Calu3 (cell line): Measurements from ENCODE around the gene COL24A1. TPM values are rescaled to one million over a fixed set of nuclear protein-coding genes. Genes with fewer than 3 reads are reported as not detected.
A peak's percentile ranks its signal among the peaks of the same experiment; 100 is the strongest.

ENCODE experiments used
- BruUV-seq: library from RNA; stranded (reverse); fragments of 400-500 nt; replicated peaks from 2 replicates; lab custom pipeline; 2021; lab: Mats Ljungman, UMichigan
- CTCF ChIA-PET: fragments of 300-600 bp; sonication (Branson Sonifier 250); formaldehyde crosslinking; loops from one replicate; lab custom pipeline; 2022; ENCODE audit warnings: antibody characterized with exemption; lab: Charles Lee
- DNase-seq: peaks from one replicate; pipeline ENCODE4 v3.0.0; 2022
- H3K27ac Mint-ChIP-seq: one replicate; pipeline ENCODE4 v1.8.0; 2022; ENCODE audit warnings: mixed read lengths; ENCODE audit not compliant: unreplicated experiment
- H3K27me3 Mint-ChIP-seq: one replicate; pipeline ENCODE4 v1.8.0; 2022; ENCODE audit warnings: mixed read lengths; ENCODE audit not compliant: unreplicated experiment
- H3K36me3 Mint-ChIP-seq: one replicate; pipeline ENCODE4 v1.8.0; 2022; ENCODE audit warnings: mild to moderate bottlenecking, moderate library complexity, mixed read lengths; ENCODE audit not compliant: insufficient read depth, unreplicated experiment
- H3K4me1 Mint-ChIP-seq: one replicate; pipeline ENCODE4 v1.8.0; 2022; ENCODE audit warnings: mild to moderate bottlenecking, low read depth, mixed read lengths; ENCODE audit not compliant: unreplicated experiment
- H3K4me3 Mint-ChIP-seq: one replicate; pipeline ENCODE4 v1.8.0; 2022; ENCODE audit warnings: mild to moderate bottlenecking, low read depth, moderate library complexity, mixed read lengths; ENCODE audit not compliant: unreplicated experiment
- H3K9me3 Mint-ChIP-seq: one replicate; pipeline ENCODE4 v1.8.0; 2022; ENCODE audit warnings: low read depth, mixed read lengths; ENCODE audit not compliant: unreplicated experiment
- CTCF ChIP-seq: fragments of 200-600 bp; IDR thresholded peaks from one replicate; pipeline ENCODE4 v1.8.0; 2022; ENCODE audit warnings: antibody characterized with exemption; ENCODE audit not compliant: unreplicated experiment
- intact Hi-C: fragments of 100-400 bp; cut with micrococcal nuclease; formaldehyde crosslinking; loops from one replicate; pipeline ENCODE4 v1.10.0; 2022; ENCODE audit not compliant: unreplicated experiment
- total RNA-seq: library from RNA; stranded (reverse); gene quantifications from 2 replicates; pipeline ENCODE4 v1.2.3, GENCODE V29; 2022

COL24A1 gene
- total RNA-seq, 1 experiment from 2014 or later: not detected

- intact Hi-C loops: no loop called here
- Mint-ChIP-seq H3K9me3 (peaks cover 9% of the 10 kb centered on the region), H3K4me3 (no peak overlapping the region), H3K36me3 (no peaks in the 10 kb centered on the region), H3K27me3 (no peaks in the 10 kb centered on the region), H3K27ac (no peak overlapping the region), H3K4me1 (no peaks in the 10 kb centered on the region)
- no peak for TF ChIP-seq CTCF
- DNase-seq: no peak
- CTCF ChIA-PET: no interaction called here
- no TSS peak for BruUV-seq
Measured at GRCh38 chr1:85830837-85831236, 325.7 kb downstream of the COL24A1 start.

- BruUV-seq: no TSS peak
- H3K4me1 Mint-ChIP-seq: peaks cover 32% of the 10 kb centered on the region
- TF ChIP-seq CTCF: no peak
- peak overlapping the region; percentile 33 for H3K27ac Mint-ChIP-seq
- intact Hi-C loops: no loop called here
- peak; percentile 16 for DNase-seq
- H3K27me3 Mint-ChIP-seq: no peaks in the 10 kb centered on the region
- peaks cover 3% of the 10 kb centered on the region for H3K9me3 Mint-ChIP-seq
- no peak overlapping the region for H3K4me3 Mint-ChIP-seq
- CTCF ChIA-PET: no interaction called here
- peaks cover 8% of the 10 kb centered on the region for H3K36me3 Mint-ChIP-seq
Measured at GRCh38 chr1:85824066-85824840, 332.3 kb downstream of the COL24A1 start.

GRCh38 chr1:85822696-85823095 lies 333.9 kb downstream of the COL24A1 start:
- no TSS peak for BruUV-seq
- intact Hi-C loops: loop anchor here (1.0 kb wide), 1 partner anchor 114 kb away; the partner anchor contains the start of gene ZNHIT6
- no peaks in the 10 kb centered on the region for H3K27me3 Mint-ChIP-seq

DNA sequence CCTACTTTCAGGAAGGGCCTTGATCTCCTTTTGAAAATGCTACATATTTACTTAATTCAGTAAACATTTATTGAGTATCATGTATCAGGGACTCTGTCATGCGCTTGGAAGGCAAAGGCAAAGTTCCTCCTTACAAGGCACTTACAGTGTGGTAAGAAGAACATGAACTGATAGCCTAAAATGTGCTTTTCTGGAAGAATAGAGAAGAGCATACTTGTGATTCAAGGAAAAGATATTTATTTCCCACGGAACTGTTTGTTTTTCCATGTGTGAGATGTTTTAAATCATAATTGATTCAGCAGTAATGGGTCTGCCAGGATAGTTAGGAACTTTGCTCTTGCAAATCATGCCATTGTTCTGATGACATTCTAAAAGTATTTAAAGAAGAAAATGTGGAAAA lies 338.2 kb downstream of the COL24A1 start:
- intact Hi-C loops: no loop called here
- Mint-ChIP-seq H3K4me3 (no peak overlapping the region), H3K4me1 (peaks cover 35% of the 10 kb centered on the region), H3K36me3 (peaks cover 8% of the 10 kb centered on the region), H3K27me3 (no peaks in the 10 kb centered on the region), H3K27ac (no peak overlapping the region), H3K9me3 (no peaks in the 10 kb centered on the region)
- TF ChIP-seq CTCF: no peak
- BruUV-seq: no TSS peak
- CTCF ChIA-PET: no interaction called here
- no peak for DNase-seq

More at GRCh38 chr1:85822696-85823095, 333.9 kb downstream of the COL24A1 start:
- H3K4me3 Mint-ChIP-seq: peak overlapping the region; percentile 40
- peaks cover 46% of the 10 kb centered on the region for H3K4me1 Mint-ChIP-seq
- peak; percentile 45 for DNase-seq
- CTCF ChIA-PET: no interaction called here
- peaks cover under 1% of the 10 kb centered on the region for H3K9me3 Mint-ChIP-seq
- no peak for TF ChIP-seq CTCF
- peaks cover 8% of the 10 kb centered on the region for H3K36me3 Mint-ChIP-seq
- H3K27ac Mint-ChIP-seq: peak overlapping the region; percentile 90
